ENCODE results near the gene CEP295NL. TPM values are rescaled to one million over a fixed set of nuclear protein-coding genes. Genes with fewer than 3 reads are reported as not detected.
"Not testable (repeated sequence)": the region's sequence is repeated elsewhere in the genome, so short reads cannot be mapped to it uniquely, and the experiment has no call there.

Gene CEP295NL
- total RNA-seq, 1 donor from 2014 or later = 2.6 TPM

DNA sequence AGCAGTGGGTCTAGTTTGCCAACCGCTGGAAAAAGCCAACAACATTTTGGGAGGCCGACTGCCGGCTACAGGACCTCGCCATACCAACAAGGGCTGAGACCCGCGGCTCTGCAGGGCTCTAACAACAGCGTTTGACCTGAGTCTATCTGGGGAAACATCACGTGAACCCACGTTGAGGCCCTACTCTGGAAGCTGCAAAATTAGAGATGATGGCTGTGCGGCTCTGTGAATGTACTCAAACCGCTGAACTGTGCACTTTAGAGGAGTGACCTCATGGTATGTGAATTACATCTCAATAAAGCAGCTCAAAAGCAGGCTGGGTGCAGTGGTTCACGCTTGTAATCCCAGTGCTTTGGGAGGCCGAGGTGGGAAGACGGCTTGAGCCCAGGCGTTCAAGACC, 10.1 kb upstream of the CEP295NL start:
- Mint-ChIP-seq H3K4me1 (ENCODE audit: low read depth) (peaks cover 8% of the 10 kb centered on the region), H3K9me3 (ENCODE audit: low read depth) (no peaks in the 10 kb centered on the region), H3K4me3 (ENCODE audit: low read depth) (no peak overlapping the region), H3K27ac (peak overlapping the region; percentile 29), H3K36me3 (ENCODE audit: insufficient read depth) (peaks cover 5% of the 10 kb centered on the region), H3K27me3 (no peaks in the 10 kb centered on the region)
- DNase-seq (ENCODE audit: low spot score, unreplicated experiment) = no peak
- TF ChIP-seq, protein P1, sequence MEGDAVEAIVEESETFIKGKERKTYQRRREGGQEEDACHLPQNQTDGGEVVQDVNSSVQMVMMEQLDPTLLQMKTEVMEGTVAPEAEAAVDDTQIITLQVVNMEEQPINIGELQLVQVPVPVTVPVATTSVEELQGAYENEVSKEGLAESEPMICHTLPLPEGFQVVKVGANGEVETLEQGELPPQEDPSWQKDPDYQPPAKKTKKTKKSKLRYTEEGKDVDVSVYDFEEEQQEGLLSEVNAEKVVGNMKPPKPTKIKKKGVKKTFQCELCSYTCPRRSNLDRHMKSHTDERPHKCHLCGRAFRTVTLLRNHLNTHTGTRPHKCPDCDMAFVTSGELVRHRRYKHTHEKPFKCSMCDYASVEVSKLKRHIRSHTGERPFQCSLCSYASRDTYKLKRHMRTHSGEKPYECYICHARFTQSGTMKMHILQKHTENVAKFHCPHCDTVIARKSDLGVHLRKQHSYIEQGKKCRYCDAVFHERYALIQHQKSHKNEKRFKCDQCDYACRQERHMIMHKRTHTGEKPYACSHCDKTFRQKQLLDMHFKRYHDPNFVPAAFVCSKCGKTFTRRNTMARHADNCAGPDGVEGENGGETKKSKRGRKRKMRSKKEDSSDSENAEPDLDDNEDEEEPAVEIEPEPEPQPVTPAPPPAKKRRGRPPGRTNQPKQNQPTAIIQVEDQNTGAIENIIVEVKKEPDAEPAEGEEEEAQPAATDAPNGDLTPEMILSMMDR (IDR thresholded peaks at IDR 0.05; ENCODE audit: unreplicated experiment) = no peak

DNA sequence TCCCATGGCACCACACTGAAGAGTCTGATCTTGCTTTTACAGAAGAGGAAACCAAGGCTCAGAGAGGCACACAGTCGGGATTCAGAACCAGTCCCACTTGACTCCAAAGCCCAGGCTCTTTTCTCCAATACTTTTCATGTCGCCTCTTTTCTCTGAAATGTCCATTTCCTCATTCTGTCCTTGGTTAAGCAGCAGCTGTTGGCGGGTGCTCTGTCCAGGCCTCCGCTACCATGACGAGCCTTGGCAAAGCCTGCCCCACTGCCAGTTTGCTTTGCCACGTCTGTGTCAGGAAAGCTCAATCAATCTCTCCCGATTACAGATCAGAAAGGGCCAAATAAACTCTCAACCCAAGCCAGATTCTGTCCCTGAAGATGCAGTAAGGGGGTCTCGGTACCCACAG, 9.1 kb upstream of the CEP295NL start:
- no peaks in the 10 kb centered on the region for H3K27me3 Mint-ChIP-seq
- H3K9me3 Mint-ChIP-seq (ENCODE audit: low read depth) = no peaks in the 10 kb centered on the region
- DNase-seq (ENCODE audit: low spot score, unreplicated experiment) = no peak
- H3K4me3 Mint-ChIP-seq (ENCODE audit: low read depth) = no peak overlapping the region
- H3K27ac Mint-ChIP-seq = no peak overlapping the region
- H3K36me3 Mint-ChIP-seq (ENCODE audit: insufficient read depth) = peaks cover 5% of the 10 kb centered on the region
- TF ChIP-seq, protein P1 (IDR thresholded peaks at IDR 0.05; ENCODE audit: unreplicated experiment) = no peak
- H3K4me1 Mint-ChIP-seq (ENCODE audit: low read depth) = peaks cover 4% of the 10 kb centered on the region

DNA sequence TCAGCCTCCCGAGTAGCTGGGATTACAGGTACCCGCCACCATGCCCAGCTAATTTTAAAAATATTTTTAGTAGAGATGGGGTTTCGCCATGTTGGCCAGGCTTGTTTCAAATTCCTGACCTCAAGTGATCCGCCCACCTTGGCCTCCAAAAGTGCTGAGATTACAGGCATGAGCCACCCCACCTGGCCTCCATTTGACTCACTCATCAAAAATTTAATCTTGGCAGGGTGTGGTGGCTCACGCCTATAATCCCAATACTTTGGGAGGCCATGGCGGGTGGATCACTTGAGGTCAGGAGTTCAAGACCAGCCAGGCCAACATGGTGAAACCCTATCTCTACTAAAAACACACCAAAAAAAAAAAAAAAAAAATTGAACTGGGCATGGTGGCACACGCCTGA, 8.5 kb upstream of the CEP295NL start:
- H3K36me3 Mint-ChIP-seq (ENCODE audit: insufficient read depth); H3K27me3 Mint-ChIP-seq; H3K4me1 Mint-ChIP-seq (ENCODE audit: low read depth); DNase-seq (ENCODE audit: low spot score, unreplicated experiment); H3K4me3 Mint-ChIP-seq (ENCODE audit: low read depth); H3K9me3 Mint-ChIP-seq (ENCODE audit: low read depth); H3K27ac Mint-ChIP-seq: not testable (repeated sequence)

DNA sequence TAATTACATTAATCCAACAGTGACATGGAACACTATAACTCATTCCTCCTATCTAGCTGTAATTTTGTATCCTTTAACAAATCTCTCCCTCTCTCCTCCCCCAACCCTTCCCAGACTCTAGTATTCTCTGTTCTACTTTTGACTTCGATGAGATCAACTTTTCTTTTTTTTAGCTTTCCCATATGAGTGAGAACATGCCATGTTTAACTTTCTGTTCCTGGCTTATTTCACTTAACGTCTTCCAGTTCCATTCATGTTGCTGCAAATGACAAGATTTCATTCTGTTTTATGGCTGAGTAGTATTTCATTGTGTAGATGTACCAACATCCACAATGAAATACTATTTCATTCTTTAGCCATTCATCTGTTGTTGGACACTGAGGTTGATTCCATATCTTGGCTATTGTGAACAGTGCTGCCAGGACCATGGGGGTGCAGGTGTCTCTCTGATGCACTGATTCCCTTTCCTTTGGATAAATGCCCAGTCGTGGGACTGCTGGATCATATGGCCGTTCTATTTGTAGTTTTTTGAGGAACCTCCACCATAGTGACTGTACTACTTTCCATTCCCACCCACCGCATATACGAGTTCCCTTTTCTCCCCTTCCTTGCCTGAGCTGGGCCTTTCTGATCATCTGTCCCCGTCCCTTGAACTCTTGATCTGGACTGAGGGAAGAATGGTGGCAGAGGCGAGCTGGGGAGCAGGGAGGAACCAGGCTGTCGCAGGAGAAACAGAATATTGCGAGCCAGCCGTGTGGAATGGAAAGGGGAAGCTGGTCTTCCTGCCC, 7.7 kb upstream of the CEP295NL start:
- Mint-ChIP-seq H3K36me3 (ENCODE audit: insufficient read depth) (peaks cover 5% of the 10 kb centered on the region), H3K4me1 (ENCODE audit: low read depth) (peaks cover 3% of the 10 kb centered on the region), H3K27me3 (no peaks in the 10 kb centered on the region), H3K4me3 (ENCODE audit: low read depth) (no peak overlapping the region), H3K9me3 (ENCODE audit: low read depth) (no peaks in the 10 kb centered on the region), H3K27ac (peak overlapping the region; percentile 0)
- TF ChIP-seq, protein P1 (IDR thresholded peaks at IDR 0.05; ENCODE audit: unreplicated experiment) = no peak
- no peak for DNase-seq (ENCODE audit: low spot score, unreplicated experiment)

DNA sequence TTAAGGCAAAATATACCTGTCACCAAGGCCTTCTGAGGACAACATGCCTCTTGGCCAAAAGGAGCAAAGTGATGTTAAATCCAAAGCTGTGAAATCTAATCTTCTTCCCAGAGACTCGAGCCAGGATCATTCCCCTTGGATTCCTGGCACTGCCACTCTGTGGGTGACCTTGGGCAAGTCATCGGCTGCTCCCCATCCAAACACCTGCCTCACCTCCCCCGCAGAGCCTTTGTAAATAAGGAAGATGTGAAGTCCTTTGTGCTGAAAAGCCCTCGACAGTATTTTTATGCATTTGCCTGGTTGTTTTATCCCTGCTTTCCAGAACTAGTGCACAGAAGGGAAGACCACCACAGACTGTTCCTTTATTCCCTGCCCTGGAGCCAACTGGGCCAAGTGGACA, 5.4 kb upstream of the CEP295NL start:
- H3K4me3 Mint-ChIP-seq (ENCODE audit: low read depth) = no peak overlapping the region
- DNase-seq (ENCODE audit: low spot score, unreplicated experiment) = no peak
- H3K36me3 Mint-ChIP-seq (ENCODE audit: insufficient read depth) = peaks cover 4% of the 10 kb centered on the region
- H3K4me1 Mint-ChIP-seq (ENCODE audit: low read depth) = peaks cover 2% of the 10 kb centered on the region
- TF ChIP-seq, protein P1 (IDR thresholded peaks at IDR 0.05; ENCODE audit: unreplicated experiment) = no peak
- H3K27ac Mint-ChIP-seq = peak overlapping the region; percentile 71
- H3K27me3 Mint-ChIP-seq = no peaks in the 10 kb centered on the region
- no peaks in the 10 kb centered on the region for H3K9me3 Mint-ChIP-seq (ENCODE audit: low read depth)

DNA sequence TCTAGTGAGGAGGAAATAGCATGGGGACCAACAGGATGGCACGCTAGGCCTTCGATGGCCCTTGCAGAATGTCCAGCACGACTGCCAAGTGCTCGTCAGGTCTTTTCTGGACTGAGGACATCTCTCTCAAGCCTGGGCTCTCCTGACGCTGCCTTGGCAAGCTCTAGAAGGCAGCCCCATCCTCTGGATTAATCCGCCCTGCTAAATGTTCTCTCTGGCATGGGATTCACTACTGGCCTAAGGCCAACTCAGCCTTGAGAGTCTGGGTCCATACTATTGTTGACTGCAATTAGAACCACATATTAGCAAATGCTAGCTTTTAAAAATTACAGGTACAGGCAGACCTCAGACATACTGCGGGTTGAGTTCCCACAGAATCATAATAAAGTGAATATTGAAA, 2.5 kb upstream of the CEP295NL start:
- Mint-ChIP-seq H3K36me3 (ENCODE audit: insufficient read depth) (peaks cover 2% of the 10 kb centered on the region), H3K9me3 (ENCODE audit: low read depth) (no peaks in the 10 kb centered on the region), H3K27ac (no peak overlapping the region), H3K27me3 (no peaks in the 10 kb centered on the region), H3K4me1 (ENCODE audit: low read depth) (peaks cover 13% of the 10 kb centered on the region), H3K4me3 (ENCODE audit: low read depth) (no peak overlapping the region)
- no peak for DNase-seq (ENCODE audit: low spot score, unreplicated experiment)
- TF ChIP-seq, protein P1 (IDR thresholded peaks at IDR 0.05; ENCODE audit: unreplicated experiment) = no peak
